HG03045 (cell line): ENCODE results near the gene NBAS.
"Not testable (repeated sequence)": the region's sequence is repeated elsewhere in the genome, so short reads cannot be mapped to it uniquely, and the experiment has no call there.

Experiments
- ATAC-seq: cut with Tn5 transposase; IDR thresholded peaks from one replicate; pipeline ENCODE4 v1.9.1; 2021; ENCODE audit warnings: mild to moderate bottlenecking, moderate library complexity; ENCODE audit not compliant: unreplicated experiment

The NBAS gene

GRCh38 chr2:15485949-15486348 is 75.2 kb downstream of the NBAS start:
- no peak for ATAC-seq

- ATAC-seq: no peak
Observed at GRCh38 chr2:15481000-15481399, 80.1 kb downstream of the NBAS start.

GRCh38 chr2:15480552-15480951 is 80.6 kb downstream of the NBAS start:
- ATAC-seq: no peak

GRCh38 chr2:15472876-15473275 is 88.3 kb downstream of the NBAS start:
- no peak for ATAC-seq

- no peak for ATAC-seq
Observed at GRCh38 chr2:15472133-15472532, 89.0 kb downstream of the NBAS start.

- ATAC-seq: no peak
Observed at GRCh38 chr2:15471606-15472005, 89.5 kb downstream of the NBAS start.

GRCh38 chr2:15460112-15460620 is 101.0 kb downstream of the NBAS start:
- no peak for ATAC-seq

GRCh38 chr2:15458277-15458676 is 102.9 kb downstream of the NBAS start:
- no peak for ATAC-seq

- no peak for ATAC-seq
Observed at GRCh38 chr2:15457868-15458267, 103.3 kb downstream of the NBAS start.

GRCh38 chr2:15456352-15456751 is 104.8 kb downstream of the NBAS start:
- ATAC-seq: no peak

GRCh38 chr2:15450808-15451207 is 110.3 kb downstream of the NBAS start:
- no peak for ATAC-seq

GRCh38 chr2:15449556-15450236 is 111.4 kb downstream of the NBAS start:
- no peak for ATAC-seq

- ATAC-seq: no peak
Observed at GRCh38 chr2:15448250-15448839, 112.8 kb downstream of the NBAS start.

GRCh38 chr2:15447381-15447780 is 113.8 kb downstream of the NBAS start:
- no peak for ATAC-seq

- ATAC-seq: no peak
Observed at GRCh38 chr2:15446961-15447360, 114.2 kb downstream of the NBAS start.

GRCh38 chr2:15445891-15446562 is 115.1 kb downstream of the NBAS start:
- no peak for ATAC-seq

- ATAC-seq: not testable (repeated sequence)
Observed at GRCh38 chr2:15439768-15440524, 121.2 kb downstream of the NBAS start.

GRCh38 chr2:15439366-15439765 is 121.8 kb downstream of the NBAS start:
- ATAC-seq: not testable (repeated sequence)

- ATAC-seq: no peak
Observed at GRCh38 chr2:15436195-15436594, 124.9 kb downstream of the NBAS start.

GRCh38 chr2:15435474-15435873 is 125.7 kb downstream of the NBAS start:
- no peak for ATAC-seq

- ATAC-seq: no peak
Observed at GRCh38 chr2:15432642-15433256, 128.4 kb downstream of the NBAS start.
